ENCODE measurements around the gene CYP1A2.

Gene CYP1A2

DNA sequence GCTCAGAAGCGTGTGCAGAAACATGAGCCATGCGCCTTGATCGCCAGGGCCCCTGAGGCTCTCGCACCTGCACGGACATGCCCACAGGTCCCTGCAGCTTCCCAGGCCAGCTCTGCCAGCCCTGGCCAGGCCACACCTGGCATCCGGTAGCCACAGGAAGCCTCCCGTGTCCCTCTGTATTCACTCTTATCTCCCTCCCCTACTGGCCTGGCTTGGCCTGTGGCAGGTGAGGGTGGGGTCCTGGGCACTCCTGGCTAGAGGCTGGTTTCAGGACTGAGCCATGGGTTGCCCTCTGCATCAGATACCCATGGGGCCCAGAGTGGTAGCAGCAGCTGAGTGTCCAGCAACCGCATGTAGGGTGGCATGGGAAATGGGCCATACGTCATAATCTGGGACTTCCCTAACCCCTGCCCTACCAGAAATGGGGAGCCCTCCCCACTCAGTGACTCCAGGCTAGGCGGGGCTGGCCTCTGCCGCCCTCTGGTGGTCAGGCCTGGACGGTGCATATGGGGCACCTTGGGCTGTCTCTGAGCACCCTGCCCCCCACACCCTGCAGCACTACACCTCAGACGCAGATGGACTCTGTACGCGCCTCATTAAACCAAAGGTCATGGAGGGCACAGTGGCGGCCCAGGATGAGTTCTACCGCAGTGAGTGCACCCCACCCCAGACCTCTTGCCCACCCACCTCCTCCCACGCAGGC is 51.4 kb downstream of the CYP1A2 start:
- peak; percentile 95 for DNase-seq (ENCODE audit: extremely low spot score)
- ChIA-PET CTCF (interaction anchor here (0.6 to 35.2 kb wide), 35 partner anchors 10 to 371 kb away, joined by 3 to 1226 read pairs (median 4); partner anchors contain the start of genes CPLX3, CSK, LMAN1L and ULK3), POLR2A (interaction anchor here (0.9 to 1.3 kb wide), 2 partner anchors 22 to 29 kb away, joined by 4 to 5 read pairs; no protein-coding TSS in a partner anchor)
- TF ChIP-seq, protein P1, sequence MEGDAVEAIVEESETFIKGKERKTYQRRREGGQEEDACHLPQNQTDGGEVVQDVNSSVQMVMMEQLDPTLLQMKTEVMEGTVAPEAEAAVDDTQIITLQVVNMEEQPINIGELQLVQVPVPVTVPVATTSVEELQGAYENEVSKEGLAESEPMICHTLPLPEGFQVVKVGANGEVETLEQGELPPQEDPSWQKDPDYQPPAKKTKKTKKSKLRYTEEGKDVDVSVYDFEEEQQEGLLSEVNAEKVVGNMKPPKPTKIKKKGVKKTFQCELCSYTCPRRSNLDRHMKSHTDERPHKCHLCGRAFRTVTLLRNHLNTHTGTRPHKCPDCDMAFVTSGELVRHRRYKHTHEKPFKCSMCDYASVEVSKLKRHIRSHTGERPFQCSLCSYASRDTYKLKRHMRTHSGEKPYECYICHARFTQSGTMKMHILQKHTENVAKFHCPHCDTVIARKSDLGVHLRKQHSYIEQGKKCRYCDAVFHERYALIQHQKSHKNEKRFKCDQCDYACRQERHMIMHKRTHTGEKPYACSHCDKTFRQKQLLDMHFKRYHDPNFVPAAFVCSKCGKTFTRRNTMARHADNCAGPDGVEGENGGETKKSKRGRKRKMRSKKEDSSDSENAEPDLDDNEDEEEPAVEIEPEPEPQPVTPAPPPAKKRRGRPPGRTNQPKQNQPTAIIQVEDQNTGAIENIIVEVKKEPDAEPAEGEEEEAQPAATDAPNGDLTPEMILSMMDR (IDR thresholded peaks at IDR 0.05; ENCODE audit: control extremely low read depth, extremely low read depth, low read depth, missing control alignments): peak; percentile 97

DNA sequence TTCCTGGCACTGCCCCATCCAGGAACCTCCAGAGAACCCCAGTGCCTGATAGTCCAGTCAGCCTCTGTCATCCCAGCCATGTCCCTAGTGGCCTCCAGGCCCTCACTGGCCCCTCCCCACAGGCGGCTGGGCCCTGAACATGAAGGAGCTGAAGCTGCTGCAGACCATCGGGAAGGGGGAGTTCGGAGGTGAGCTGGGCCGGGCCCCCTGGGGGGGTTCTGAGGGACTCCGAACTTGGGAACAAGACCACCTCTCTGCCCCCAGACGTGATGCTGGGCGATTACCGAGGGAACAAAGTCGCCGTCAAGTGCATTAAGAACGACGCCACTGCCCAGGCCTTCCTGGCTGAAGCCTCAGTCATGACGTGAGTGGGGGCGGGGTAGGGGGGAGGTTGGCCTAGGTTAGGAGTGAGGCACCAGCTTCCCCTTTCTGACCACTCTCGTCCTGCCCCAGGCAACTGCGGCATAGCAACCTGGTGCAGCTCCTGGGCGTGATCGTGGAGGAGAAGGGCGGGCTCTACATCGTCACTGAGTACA is 52.0 kb downstream of the CYP1A2 start:
- TF ChIP-seq, protein P1 (IDR thresholded peaks at IDR 0.05; ENCODE audit: control extremely low read depth, extremely low read depth, low read depth, missing control alignments): no peak
- CTCF ChIA-PET: interaction anchor here (0.7 to 35.2 kb wide), 13 partner anchors 9 to 183 kb away, joined by 3 to 1226 read pairs (median 5); partner anchors contain the start of genes CSK, CYP1A1 and LMAN1L
- POLR2A ChIA-PET: no interaction called here
- no peak for DNase-seq (ENCODE audit: extremely low spot score)

DNA sequence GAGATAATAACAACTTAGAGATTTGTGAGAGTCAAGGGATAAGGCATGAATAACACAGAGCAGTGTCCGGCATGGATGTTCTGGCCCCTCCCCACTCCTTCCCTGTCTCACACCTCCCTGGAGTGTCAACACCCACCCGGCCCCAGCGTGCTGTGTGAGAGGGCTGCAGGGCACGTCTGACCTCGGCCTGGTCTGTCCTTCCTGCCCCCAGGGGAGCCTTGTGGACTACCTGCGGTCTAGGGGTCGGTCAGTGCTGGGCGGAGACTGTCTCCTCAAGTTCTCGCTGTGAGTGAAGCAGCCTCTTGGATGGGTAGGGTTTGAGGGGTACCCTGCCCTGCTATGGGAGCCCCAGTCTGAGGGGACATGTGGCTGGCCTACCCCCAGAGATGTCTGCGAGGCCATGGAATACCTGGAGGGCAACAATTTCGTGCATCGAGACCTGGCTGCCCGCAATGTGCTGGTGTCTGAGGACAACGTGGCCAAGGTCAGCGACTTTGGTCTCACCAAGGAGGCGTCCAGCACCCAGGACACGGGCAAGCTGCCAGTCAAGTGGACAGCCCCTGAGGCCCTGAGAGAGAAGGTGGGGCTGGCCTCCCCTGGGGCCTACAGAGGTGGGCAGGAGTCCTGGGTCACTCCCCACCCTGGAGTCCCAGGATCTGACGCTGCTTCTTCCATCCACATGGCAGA is 52.8 kb downstream of the CYP1A2 start:
- POLR2A ChIA-PET: no interaction called here
- DNase-seq (ENCODE audit: extremely low spot score): no peak
- CTCF ChIA-PET: interaction anchor here (0.8 to 35.2 kb wide), 6 partner anchors 9 to 76 kb away, joined by 3 to 1226 read pairs (median 5); partner anchors contain the start of genes CSK, CYP1A1 and LMAN1L
- TF ChIP-seq, protein P1 (IDR thresholded peaks at IDR 0.05; ENCODE audit: control extremely low read depth, extremely low read depth, low read depth, missing control alignments): no peak

DNA sequence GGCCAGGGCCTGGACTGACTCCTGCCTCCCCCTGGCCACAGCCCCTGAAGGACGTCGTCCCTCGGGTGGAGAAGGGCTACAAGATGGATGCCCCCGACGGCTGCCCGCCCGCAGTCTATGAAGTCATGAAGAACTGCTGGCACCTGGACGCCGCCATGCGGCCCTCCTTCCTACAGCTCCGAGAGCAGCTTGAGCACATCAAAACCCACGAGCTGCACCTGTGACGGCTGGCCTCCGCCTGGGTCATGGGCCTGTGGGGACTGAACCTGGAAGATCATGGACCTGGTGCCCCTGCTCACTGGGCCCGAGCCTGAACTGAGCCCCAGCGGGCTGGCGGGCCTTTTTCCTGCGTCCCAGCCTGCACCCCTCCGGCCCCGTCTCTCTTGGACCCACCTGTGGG is 53.6 kb downstream of the CYP1A2 start:
- ChIA-PET POLR2A (no interaction called here), CTCF (interaction anchor here (9.0 to 35.2 kb wide), 2 partner anchors 12 to 28 kb away, joined by 132 to 1226 read pairs; partner anchors contain the start of gene CSK)

DNA sequence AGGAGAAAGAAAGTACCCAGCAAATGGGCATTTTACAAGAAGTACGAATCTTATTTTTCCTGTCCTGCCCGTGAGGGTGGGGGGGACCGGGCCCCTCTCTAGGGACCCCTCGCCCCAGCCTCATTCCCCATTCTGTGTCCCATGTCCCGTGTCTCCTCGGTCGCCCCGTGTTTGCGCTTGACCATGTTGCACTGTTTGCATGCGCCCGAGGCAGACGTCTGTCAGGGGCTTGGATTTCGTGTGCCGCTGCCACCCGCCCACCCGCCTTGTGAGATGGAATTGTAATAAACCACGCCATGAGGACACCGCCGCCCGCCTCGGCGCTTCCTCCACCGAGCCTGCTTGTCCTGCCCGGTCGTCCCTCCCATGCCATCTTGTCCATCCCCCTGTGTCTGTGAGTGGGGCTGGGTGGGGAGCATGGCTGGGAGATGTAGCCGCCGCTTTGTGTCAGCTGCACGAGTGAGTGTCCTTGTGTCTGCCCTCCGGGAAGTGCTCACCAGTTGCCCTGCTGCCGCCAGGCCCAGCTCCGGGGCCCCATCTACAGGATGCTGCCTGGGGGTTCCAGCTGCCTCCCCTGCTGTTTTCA is 54.3 kb downstream of the CYP1A2 start:
- POLR2A ChIA-PET: no interaction called here
- DNase-seq (ENCODE audit: extremely low spot score): no peak
- CTCF ChIA-PET: interaction anchor here (9.0 to 35.2 kb wide), 2 partner anchors 13 to 28 kb away, joined by 132 to 1226 read pairs; partner anchors contain the start of gene CSK
- TF ChIP-seq, protein P1 (IDR thresholded peaks at IDR 0.05; ENCODE audit: control extremely low read depth, extremely low read depth, low read depth, missing control alignments): no peak

More for the DNA sequence above, 53.6 kb downstream of the CYP1A2 start:
- DNase-seq (ENCODE audit: extremely low spot score): no peak
- TF ChIP-seq, protein P1 (IDR thresholded peaks at IDR 0.05; ENCODE audit: control extremely low read depth, extremely low read depth, low read depth, missing control alignments): no peak

DNA sequence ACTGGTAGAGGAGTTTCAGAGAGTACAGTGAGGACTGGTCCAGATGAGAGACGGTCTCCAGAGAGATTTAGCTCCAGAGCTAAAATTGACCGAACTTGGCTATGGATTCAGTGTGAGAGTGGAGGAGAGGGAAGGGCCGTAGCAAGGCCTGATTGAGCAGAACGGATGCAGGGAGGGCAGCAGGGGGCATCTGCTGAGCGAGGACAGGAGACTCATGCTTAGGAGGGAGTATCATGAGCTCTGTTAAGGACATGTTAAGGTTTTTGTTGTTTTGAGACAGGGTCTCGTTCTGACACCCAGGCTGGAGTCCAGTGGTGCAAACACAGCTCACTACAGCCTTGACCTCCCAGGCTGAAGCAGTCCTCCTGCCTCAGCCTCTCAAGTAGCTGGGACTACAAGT is 56.3 kb downstream of the CYP1A2 start:
- no peak for DNase-seq (ENCODE audit: extremely low spot score)
- POLR2A ChIA-PET: interaction anchor here (0.8 kb wide), 1 partner anchor 11 kb away, joined by 5 read pairs; no protein-coding TSS in a partner anchor
- TF ChIP-seq, protein P1 (IDR thresholded peaks at IDR 0.05; ENCODE audit: control extremely low read depth, extremely low read depth, low read depth, missing control alignments): no peak
- CTCF ChIA-PET: interaction anchor here (0.6 to 35.2 kb wide), 9 partner anchors 9 to 173 kb away, joined by 3 to 1226 read pairs (median 5); partner anchors contain the start of genes CPLX3 and CSK

Measured in GM10248 (cell line).